Lower leg skin (tissue), 3 donors: Measurements from ENCODE around the gene PALLD.

Source experiments
- POLR2A ChIP-seq, 2 donors: fragments of 450-650 bp; IDR thresholded peaks; one replicate each; pipeline ENCODE4 v1.6.1; 2016 to 2017; ENCODE audit warnings: antibody characterized with exemption in 2 of 2, mild to moderate bottlenecking in 1 of 2, moderate library complexity in 1 of 2
- TF ChIP-seq, protein P1 (sequence below), 3 donors: fragments of 450-650 bp; IDR thresholded peaks; one replicate each; pipeline ENCODE4 v1.5.1; 2016; ENCODE audit warnings: antibody characterized with exemption in 3 of 3, mild to moderate bottlenecking in 3 of 3, moderate library complexity in 2 of 3

- TF ChIP-seq, protein P1, sequence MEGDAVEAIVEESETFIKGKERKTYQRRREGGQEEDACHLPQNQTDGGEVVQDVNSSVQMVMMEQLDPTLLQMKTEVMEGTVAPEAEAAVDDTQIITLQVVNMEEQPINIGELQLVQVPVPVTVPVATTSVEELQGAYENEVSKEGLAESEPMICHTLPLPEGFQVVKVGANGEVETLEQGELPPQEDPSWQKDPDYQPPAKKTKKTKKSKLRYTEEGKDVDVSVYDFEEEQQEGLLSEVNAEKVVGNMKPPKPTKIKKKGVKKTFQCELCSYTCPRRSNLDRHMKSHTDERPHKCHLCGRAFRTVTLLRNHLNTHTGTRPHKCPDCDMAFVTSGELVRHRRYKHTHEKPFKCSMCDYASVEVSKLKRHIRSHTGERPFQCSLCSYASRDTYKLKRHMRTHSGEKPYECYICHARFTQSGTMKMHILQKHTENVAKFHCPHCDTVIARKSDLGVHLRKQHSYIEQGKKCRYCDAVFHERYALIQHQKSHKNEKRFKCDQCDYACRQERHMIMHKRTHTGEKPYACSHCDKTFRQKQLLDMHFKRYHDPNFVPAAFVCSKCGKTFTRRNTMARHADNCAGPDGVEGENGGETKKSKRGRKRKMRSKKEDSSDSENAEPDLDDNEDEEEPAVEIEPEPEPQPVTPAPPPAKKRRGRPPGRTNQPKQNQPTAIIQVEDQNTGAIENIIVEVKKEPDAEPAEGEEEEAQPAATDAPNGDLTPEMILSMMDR (IDR thresholded peaks at IDR 0.05) = no peak
- TF ChIP-seq POLR2A (IDR thresholded peaks at IDR 0.05) = no peak
Measured at GRCh38 chr4:168685136-168685809, 188.4 kb downstream of the PALLD start.
